H9 (cell line): Measurements from ENCODE around the gene CPSF6. TPM values are rescaled to one million over a fixed set of nuclear protein-coding genes. Genes with fewer than 3 reads are reported as not detected.

ENCODE experiments used
- DNase-seq: peaks from one replicate; pipeline ENCODE4 v3.0.0-alpha.2; 2017
- H2AFZ ChIP-seq: one replicate; pipeline ENCODE4 v1.6.1; 2013; ENCODE audit warnings: mild to moderate bottlenecking, low read length, control low read depth, moderate library complexity
- H2AK5ac ChIP-seq: 2 replicates; pipeline ENCODE4 v1.6.1; 2013; ENCODE audit warnings: low read length, control low read depth, mixed read lengths; ENCODE audit not compliant: insufficient read length
- H2BK120ac ChIP-seq: one replicate; pipeline ENCODE4 v1.6.1; 2013; ENCODE audit warnings: low read depth, mild to moderate bottlenecking, low read length, control low read depth, inconsistent platforms; ENCODE audit not compliant: poor library complexity, severe bottlenecking
- H2BK12ac ChIP-seq: 2 replicates; pipeline ENCODE4 v1.6.1; 2013; ENCODE audit warnings: low read length, control low read depth, mixed read lengths, low read depth; ENCODE audit not compliant: insufficient read length
- H2BK15ac ChIP-seq: 2 replicates; pipeline ENCODE4 v1.6.1; 2013; ENCODE audit warnings: low read depth, low read length, control low read depth
- H2BK20ac ChIP-seq: one replicate; pipeline ENCODE4 v1.6.1; 2013; ENCODE audit warnings: low read depth, mild to moderate bottlenecking, low read length, control low read depth, inconsistent platforms; ENCODE audit not compliant: poor library complexity, severe bottlenecking
- H2BK5ac ChIP-seq: 2 replicates; pipeline ENCODE4 v1.6.1; 2013; ENCODE audit warnings: low read length, control low read depth, mixed read lengths; ENCODE audit not compliant: insufficient read length
- H3K14ac ChIP-seq: 2 replicates; pipeline ENCODE4 v1.6.1; 2013; ENCODE audit warnings: low read length, control low read depth; ENCODE audit not compliant: insufficient read depth
- H3K18ac ChIP-seq: 2 replicates; pipeline ENCODE4 v1.6.1; 2013; ENCODE audit warnings: low read depth, mild to moderate bottlenecking, mixed read lengths, low read length, control low read depth; ENCODE audit not compliant: insufficient read length
- H3K23ac ChIP-seq: 2 replicates; pipeline ENCODE4 v1.6.1; 2013; ENCODE audit warnings: low read length, control low read depth, mixed read lengths, low read depth; ENCODE audit not compliant: insufficient read length
- H3K23me2 ChIP-seq: 2 replicates; pipeline ENCODE4 v1.6.1; 2013; ENCODE audit warnings: low read depth, mild to moderate bottlenecking, mixed read lengths, low read length, control low read depth; ENCODE audit not compliant: insufficient read length, poor library complexity, severe bottlenecking
- H3K27ac ChIP-seq: 2 replicates; pipeline ENCODE4 v1.5.1; 2013; ENCODE audit warnings: low read length, control low read depth, mixed read lengths, low read depth; ENCODE audit not compliant: insufficient read length
- H3K27me3 ChIP-seq: 2 replicates; pipeline ENCODE4 v1.6.1; 2013; ENCODE audit warnings: low read length, control low read depth, inconsistent platforms; ENCODE audit not compliant: insufficient read depth
- H3K4ac ChIP-seq: 2 replicates; pipeline ENCODE4 v1.6.1; 2013; ENCODE audit warnings: low read depth, mild to moderate bottlenecking, control low read depth, inconsistent platforms, low read length, moderate library complexity
- H3K4me1 ChIP-seq: 2 replicates; pipeline ENCODE4 v1.6.1; 2013; ENCODE audit warnings: low read length, control low read depth, inconsistent platforms; ENCODE audit not compliant: insufficient read depth
- H3K4me2 ChIP-seq: 2 replicates; pipeline ENCODE4 v1.6.1; 2013; ENCODE audit warnings: low read length, control low read depth, mixed read lengths; ENCODE audit not compliant: insufficient read length, insufficient read depth
- H3K56ac ChIP-seq: 2 replicates; pipeline ENCODE4 v1.6.1; 2013; ENCODE audit warnings: low read depth, mild to moderate bottlenecking, mixed read lengths, low read length, control low read depth; ENCODE audit not compliant: insufficient read length
- H3K79me1 ChIP-seq: 2 replicates; pipeline ENCODE4 v1.6.1; 2013; ENCODE audit warnings: low read depth, mild to moderate bottlenecking, moderate library complexity, low read length, control low read depth, inconsistent platforms; ENCODE audit not compliant: insufficient read depth, poor library complexity, severe bottlenecking
- H3K79me2 ChIP-seq: 2 replicates; pipeline ENCODE4 v1.6.1; 2013; ENCODE audit warnings: low read length, control low read depth, inconsistent platforms; ENCODE audit not compliant: insufficient read depth
- H3K9ac ChIP-seq: 2 replicates; pipeline ENCODE4 v1.6.1; 2013; ENCODE audit warnings: low read length, control low read depth, mixed read lengths; ENCODE audit not compliant: insufficient read length; ENCODE audit errors: extremely low read depth
- H3K9me3 ChIP-seq: one replicate; pipeline ENCODE4 v1.6.1; 2013; ENCODE audit warnings: low read depth, low read length, inconsistent platforms; ENCODE audit not compliant: control insufficient read depth
- H3T11ph ChIP-seq: one replicate; pipeline ENCODE4 v1.6.1; 2013; ENCODE audit warnings: mild to moderate bottlenecking, low read length, control low read depth, inconsistent platforms
- H4K20me1 ChIP-seq: one replicate; pipeline ENCODE4 v1.6.1; 2013; ENCODE audit not compliant: control insufficient read depth, insufficient read length, insufficient read depth
- H4K5ac ChIP-seq: 2 replicates; pipeline ENCODE4 v1.6.1; 2013; ENCODE audit warnings: low read depth, mild to moderate bottlenecking, mixed read lengths, low read length, control low read depth; ENCODE audit not compliant: insufficient read length
- H4K8ac ChIP-seq: replicated peaks from 2 replicates; pipeline ENCODE4 v1.6.1; 2013; ENCODE audit warnings: low read length, control low read depth, mixed read lengths, low read depth; ENCODE audit not compliant: insufficient read length
- H4K91ac ChIP-seq: 2 replicates; pipeline ENCODE4 v1.6.1; 2013; ENCODE audit warnings: low read depth, mild to moderate bottlenecking, moderate library complexity, mixed read lengths, low read length, control low read depth; ENCODE audit not compliant: insufficient read length
- H3K27ac Mint-ChIP-seq, 3 experiments: 2 replicates in 2 of 3; 3 replicates in 1 of 3; pipeline ENCODE4 v1.8.0; 2020 to 2021; ENCODE audit warnings: mixed read lengths in 3 of 3, mild to moderate bottlenecking in 1 of 3, moderate library complexity in 1 of 3
- H3K27me3 Mint-ChIP-seq: 2 replicates; pipeline ENCODE4 v1.8.0; 2021; ENCODE audit warnings: low read depth, mild to moderate bottlenecking, moderate library complexity, mixed read lengths
- H3K36me3 Mint-ChIP-seq, 3 experiments: 2 replicates in 2 of 3; 3 replicates in 1 of 3; pipeline ENCODE4 v1.8.0; 2020 to 2021; ENCODE audit warnings: low read depth in 3 of 3, mixed read lengths in 3 of 3; ENCODE audit not compliant: insufficient read depth in 1 of 3
- H3K4me1 Mint-ChIP-seq, 2 experiments: 2 replicates each; pipeline ENCODE4 v1.8.0; 2020; ENCODE audit warnings: mixed read lengths in 2 of 2
- H3K4me3 Mint-ChIP-seq, 2 experiments: 2 replicates in 1 of 2; 3 replicates in 1 of 2; pipeline ENCODE4 v1.8.0; 2020 to 2021; ENCODE audit warnings: mild to moderate bottlenecking in 2 of 2, mixed read lengths in 2 of 2, moderate library complexity in 1 of 2
- H3K9me3 Mint-ChIP-seq, 2 experiments: 2 replicates in 1 of 2; 3 replicates in 1 of 2; pipeline ENCODE4 v1.8.0; 2020; ENCODE audit warnings: mild to moderate bottlenecking in 2 of 2, mixed read lengths in 2 of 2, moderate library complexity in 1 of 2
- whole genome bisulfite sequencing: extraction: QIAGEN DNeasy Blood & Tissue Kit; methylation state at CpG from one replicate; pipeline ENCODE4 v1.1.7; 2013; ENCODE audit warnings: missing lambda C conversion rate, low lambda C conversion rate, mixed read lengths; ENCODE audit not compliant: insufficient read length; ENCODE audit errors: extremely low coverage; 5-methylcytosine and 5-hydroxymethylcytosine counted together
- total RNA-seq: library from RNA; stranded (reverse); gene quantifications from 2 replicates; pipeline ENCODE4 v1.2.1, GENCODE V29; 2021
- TF ChIP-seq, protein P1 (sequence below): fragments of 200-600 bp; sonication (generic); conservative IDR thresholded peaks from 3 replicates; pipeline ENCODE4 v1.8.0; 2021; ENCODE audit warnings: antibody characterized with exemption, mild to moderate bottlenecking

Gene CPSF6
- total RNA-seq, 1 experiment from 2014 or later: 183 TPM

DNA sequence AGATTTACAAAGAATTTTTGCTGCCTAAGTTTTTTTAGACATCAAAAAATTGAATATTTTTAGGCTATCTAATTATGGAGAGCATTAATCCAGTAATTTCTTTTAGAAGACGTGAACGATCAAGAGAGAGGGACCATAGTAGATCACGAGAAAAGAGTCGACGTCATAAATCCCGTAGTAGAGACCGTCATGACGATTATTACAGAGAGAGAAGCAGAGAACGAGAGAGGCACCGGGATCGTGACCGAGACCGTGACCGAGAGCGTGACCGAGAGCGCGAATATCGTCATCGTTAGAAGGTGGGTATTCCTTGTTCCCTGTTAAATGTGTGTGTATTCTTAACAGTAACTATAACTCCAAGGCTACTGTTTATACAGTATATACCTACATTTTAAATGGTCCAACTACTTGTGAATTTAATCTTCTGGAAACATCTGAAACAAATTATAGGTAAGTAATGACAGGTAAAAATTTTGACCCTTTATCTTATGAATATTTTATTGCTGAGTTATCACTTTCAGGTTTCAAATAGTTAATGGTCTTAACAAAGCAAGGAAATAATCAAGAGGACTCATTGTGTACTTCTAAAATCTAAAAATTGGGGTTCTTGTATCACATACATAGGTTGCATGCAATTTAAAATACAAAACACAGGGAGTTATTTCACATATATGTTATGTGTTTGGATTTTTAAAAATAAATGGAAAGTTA lies 23.1 kb downstream of the CPSF6 start:
- Mint-ChIP-seq H3K9me3 (no peaks in the 10 kb centered on the region), H3K36me3 (peaks cover 32 to 81% (median 74%) of the 10 kb centered on the region in 3 experiments), H3K27me3 (no peaks in the 10 kb centered on the region), H3K4me3 (no peak overlapping the region), H3K27ac (no peak overlapping the region), H3K4me1 (no peaks in the 10 kb centered on the region)
- no peak overlapping the region for H3K18ac ChIP-seq
- no peak overlapping the region for H3K4me2 ChIP-seq
- H3K4me1 ChIP-seq: no peaks in the 10 kb centered on the region
- no peak overlapping the region for H2BK20ac ChIP-seq
- H2BK120ac ChIP-seq: no peak overlapping the region
- no peak overlapping the region for H3K9ac ChIP-seq
- no peak overlapping the region for H3K23ac ChIP-seq
- no peak overlapping the region for H4K8ac ChIP-seq
- no peak overlapping the region for H2BK12ac ChIP-seq
- DNase-seq: no peak
- no peak overlapping the region for H3K27ac ChIP-seq
- H3K56ac ChIP-seq: no peak overlapping the region
- H4K91ac ChIP-seq: no peak overlapping the region
- H3K14ac ChIP-seq: no peak overlapping the region
- H4K5ac ChIP-seq: no peak overlapping the region
- no CpG with 5 or more reads among the region's 20 CpGs for WGBS
- H3K79me2 ChIP-seq: no peaks in the 10 kb centered on the region; the same call in 1 of the 2 replicates
- H2AFZ ChIP-seq: no peak overlapping the region
- H3K79me1 ChIP-seq: peaks cover 4% of the 10 kb centered on the region
- no peaks in the 10 kb centered on the region for H3K23me2 ChIP-seq
- H2BK5ac ChIP-seq: no peak overlapping the region
- H4K20me1 ChIP-seq: no peaks in the 10 kb centered on the region
- TF ChIP-seq, protein P1, sequence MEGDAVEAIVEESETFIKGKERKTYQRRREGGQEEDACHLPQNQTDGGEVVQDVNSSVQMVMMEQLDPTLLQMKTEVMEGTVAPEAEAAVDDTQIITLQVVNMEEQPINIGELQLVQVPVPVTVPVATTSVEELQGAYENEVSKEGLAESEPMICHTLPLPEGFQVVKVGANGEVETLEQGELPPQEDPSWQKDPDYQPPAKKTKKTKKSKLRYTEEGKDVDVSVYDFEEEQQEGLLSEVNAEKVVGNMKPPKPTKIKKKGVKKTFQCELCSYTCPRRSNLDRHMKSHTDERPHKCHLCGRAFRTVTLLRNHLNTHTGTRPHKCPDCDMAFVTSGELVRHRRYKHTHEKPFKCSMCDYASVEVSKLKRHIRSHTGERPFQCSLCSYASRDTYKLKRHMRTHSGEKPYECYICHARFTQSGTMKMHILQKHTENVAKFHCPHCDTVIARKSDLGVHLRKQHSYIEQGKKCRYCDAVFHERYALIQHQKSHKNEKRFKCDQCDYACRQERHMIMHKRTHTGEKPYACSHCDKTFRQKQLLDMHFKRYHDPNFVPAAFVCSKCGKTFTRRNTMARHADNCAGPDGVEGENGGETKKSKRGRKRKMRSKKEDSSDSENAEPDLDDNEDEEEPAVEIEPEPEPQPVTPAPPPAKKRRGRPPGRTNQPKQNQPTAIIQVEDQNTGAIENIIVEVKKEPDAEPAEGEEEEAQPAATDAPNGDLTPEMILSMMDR: no peak
- no peak overlapping the region for H2BK15ac ChIP-seq
- no peaks in the 10 kb centered on the region for H3K27me3 ChIP-seq
- H2AK5ac ChIP-seq: no peak overlapping the region
- no peaks in the 10 kb centered on the region for H3K9me3 ChIP-seq
- no peak overlapping the region for H3K4ac ChIP-seq
- H3T11ph ChIP-seq: no peak overlapping the region
